GM23338 (cell line): ENCODE results near the gene SHISAL1. TPM values are rescaled to one million over a fixed set of nuclear protein-coding genes. Genes with fewer than 3 reads are reported as not detected.

Experiments used
- ATAC-seq: fragments of 200-7000 bp; cut with Tn5 transposase; 3 replicates; pipeline ENCODE4 v1.9.1; 2020
- DNase-seq: peaks from one replicate; pipeline ENCODE4 v3.0.0-alpha.2; 2015; ENCODE audit warnings: low spot score
- H2AFZ ChIP-seq: fragments of 200-600 bp; sonication (generic); 2 replicates; pipeline ENCODE4 v1.8.0; 2016; ENCODE audit warnings: antibody characterized with exemption, mild to moderate bottlenecking, moderate library complexity
- H3F3A ChIP-seq: fragments of 200-600 bp; sonication (generic); replicated peaks from 2 replicates; pipeline ENCODE4 v1.8.0; 2017; ENCODE audit warnings: antibody characterized with exemption, mixed run types, low read depth
- H3K27ac ChIP-seq: fragments of 200-600 bp; sonication (generic); 2 replicates; pipeline ENCODE4 v1.6.1; 2016; ENCODE audit warnings: low read depth
- H3K27me3 ChIP-seq: fragments of 200-600 bp; sonication (generic); 2 replicates; pipeline ENCODE4 v1.8.0; 2016; ENCODE audit warnings: mild to moderate bottlenecking, mixed run types, moderate library complexity; ENCODE audit not compliant: insufficient read depth
- H3K36me3 ChIP-seq: fragments of 200-600 bp; sonication (generic); 2 replicates; pipeline ENCODE4 v1.8.0; 2016; ENCODE audit warnings: mild to moderate bottlenecking; ENCODE audit not compliant: insufficient read depth
- H3K4me1 ChIP-seq: fragments of 200-600 bp; sonication (generic); 2 replicates; pipeline ENCODE4 v1.8.0; 2016; ENCODE audit warnings: mild to moderate bottlenecking, moderate library complexity; ENCODE audit not compliant: insufficient read depth
- H3K4me2 ChIP-seq: fragments of 200-600 bp; sonication (generic); 2 replicates; pipeline ENCODE4 v1.7.1; 2017; ENCODE audit warnings: mixed run types
- H3K4me3 ChIP-seq: fragments of 200-600 bp; sonication (generic); 2 replicates; pipeline ENCODE4 v1.6.1; 2016; ENCODE audit warnings: mixed run types
- H3K79me2 ChIP-seq: fragments of 200-600 bp; sonication (generic); replicated peaks from 2 replicates; pipeline ENCODE4 v1.8.0; 2017; ENCODE audit warnings: mild to moderate bottlenecking; ENCODE audit not compliant: insufficient read depth
- H3K9me2 ChIP-seq: fragments of 200-600 bp; sonication (generic); 2 replicates; pipeline ENCODE4 v1.8.0; 2017; ENCODE audit not compliant: insufficient read depth
- H4K20me1 ChIP-seq: fragments of 200-600 bp; sonication (generic); replicated peaks from 2 replicates; pipeline ENCODE4 v1.8.0; 2017; ENCODE audit warnings: mild to moderate bottlenecking; ENCODE audit not compliant: insufficient read depth
- H3K27ac Mint-ChIP-seq: 2 replicates; pipeline ENCODE4 v1.8.0; 2020; ENCODE audit warnings: inconsistent platforms, mild to moderate bottlenecking, moderate library complexity, mixed read lengths
- H3K27me3 Mint-ChIP-seq: 3 replicates; pipeline ENCODE4 v1.8.0; 2022; ENCODE audit warnings: low read depth, mild to moderate bottlenecking, moderate library complexity, mixed read lengths, inconsistent platforms; ENCODE audit not compliant: insufficient read depth, poor library complexity
- H3K36me3 Mint-ChIP-seq: 3 replicates; pipeline ENCODE4 v1.8.0; 2021; ENCODE audit warnings: low read depth, mild to moderate bottlenecking, inconsistent platforms, moderate library complexity, mixed read lengths
- H3K4me1 Mint-ChIP-seq: 3 replicates; pipeline ENCODE4 v1.8.0; 2020; ENCODE audit warnings: mild to moderate bottlenecking, inconsistent platforms, mixed read lengths
- H3K4me3 Mint-ChIP-seq: 3 replicates; pipeline ENCODE4 v1.8.0; 2021; ENCODE audit warnings: moderate library complexity, mild to moderate bottlenecking, inconsistent platforms, mixed read lengths
- H3K9me3 Mint-ChIP-seq: 3 replicates; pipeline ENCODE4 v1.8.0; 2020; ENCODE audit warnings: moderate library complexity, mild to moderate bottlenecking, inconsistent platforms, mixed read lengths
- CREB1 ChIP-seq: fragments of 250-450 bp; sonication (Bioruptor Pico); IDR thresholded peaks from 2 replicates; pipeline ENCODE4 v1.5.0; 2020; ENCODE audit warnings: low read depth, mild to moderate bottlenecking, moderate library complexity
- CTCF ChIP-seq, 2 experiments: fragments of 200-600 bp in 1 of 2; sonication (generic) in 1 of 2; conservative IDR thresholded peaks; 2 replicates each; pipeline versions ENCODE4 v1.5.1 to v1.6.1; 2016 to 2017; ENCODE audit warnings: antibody characterized with exemption in 2 of 2, low read depth in 2 of 2, mild to moderate bottlenecking in 2 of 2, moderate library complexity in 1 of 2
- ETS1 ChIP-seq: IDR thresholded peaks from 2 replicates; pipeline ENCODE4 v1.6.1; 2016; ENCODE audit warnings: antibody characterized with exemption
- EZH2 ChIP-seq: fragments of 200-600 bp; sonication (generic); IDR thresholded peaks from one replicate; pipeline ENCODE4 v1.8.0; 2017; ENCODE audit warnings: antibody characterized with exemption, mild to moderate bottlenecking, low read depth; ENCODE audit not compliant: unreplicated experiment
- EZH2phosphoT487 ChIP-seq: fragments of 200-600 bp; sonication (generic); IDR thresholded peaks from one replicate; pipeline ENCODE4 v1.8.1; 2018; ENCODE audit warnings: antibody characterized with exemption; ENCODE audit not compliant: unreplicated experiment
- JUNB ChIP-seq: IDR thresholded peaks from one replicate; pipeline ENCODE4 v1.6.1; 2016; ENCODE audit warnings: antibody characterized with exemption; ENCODE audit not compliant: unreplicated experiment
- NANOG ChIP-seq: IDR thresholded peaks from 2 replicates; pipeline ENCODE4 v1.6.1; 2016; ENCODE audit warnings: antibody characterized with exemption, borderline replicate concordance
- POLR2AphosphoS5 ChIP-seq: IDR thresholded peaks from 2 replicates; pipeline ENCODE4 v1.6.1; 2016; ENCODE audit warnings: antibody characterized with exemption, low read depth
- REST ChIP-seq: IDR thresholded peaks from one replicate; pipeline ENCODE4 v1.6.1; 2018; ENCODE audit warnings: antibody characterized with exemption; ENCODE audit not compliant: unreplicated experiment
- STAT1 ChIP-seq: IDR thresholded peaks from one replicate; pipeline ENCODE4 v1.6.1; 2016; ENCODE audit warnings: antibody characterized with exemption; ENCODE audit not compliant: unreplicated experiment
- ZNF114 ChIP-seq: fragments of 250-450 bp; sonication (Bioruptor Pico); IDR thresholded peaks from 2 replicates; pipeline ENCODE4 v1.5.0; 2020; ENCODE audit warnings: mild to moderate bottlenecking, moderate library complexity
- ZNF331 ChIP-seq: fragments of 250-450 bp; sonication (Bioruptor Pico); IDR thresholded peaks from 2 replicates; pipeline ENCODE4 v1.5.0; 2020; ENCODE audit warnings: low read depth, mild to moderate bottlenecking, moderate library complexity
- ZNF462 ChIP-seq: fragments of 250-450 bp; sonication (Bioruptor Pico); IDR thresholded peaks from 2 replicates; pipeline ENCODE4 v1.5.0; 2020; ENCODE audit warnings: mild to moderate bottlenecking, moderate library complexity
- polyA plus RNA-seq: library from polyadenylated mRNA; unstranded; fragments of >200 nt; fragmentation: Nextera tagmentation; extraction: Ambion mirVana; gene quantifications from 2 replicates; pipeline ENCODE4 v1.2.1, GENCODE V29; 2016
- total RNA-seq: library from RNA; depleted of rRNA; stranded (reverse); fragments of >200 nt; shearing (Covaris generic); gene quantifications from 2 replicates; pipeline ENCODE4 v1.2.3, GENCODE V29; 2014

SHISAL1 gene
- total and polyA plus RNA-seq, 2 experiments from 2014 or later: 0.71 to 3.4 TPM

- H3K9me2 ChIP-seq: no peaks in the 10 kb centered on the region
- H3K27me3 ChIP-seq: no peaks in the 10 kb centered on the region
- Mint-ChIP-seq H3K27ac (no peak overlapping the region), H3K9me3 (no peaks in the 10 kb centered on the region), H3K4me1 (peaks cover 37% of the 10 kb centered on the region), H3K36me3 (no peaks in the 10 kb centered on the region), H3K4me3 (no peak overlapping the region), H3K27me3 (peaks cover 9% of the 10 kb centered on the region)
- H3K4me2 ChIP-seq: no peak overlapping the region
- no peak for DNase-seq
- no peaks in the 10 kb centered on the region for H3F3A ChIP-seq
- peaks cover 10% of the 10 kb centered on the region; the same call in 1 of the 2 replicates for H3K4me1 ChIP-seq
- H4K20me1 ChIP-seq: no peaks in the 10 kb centered on the region
- H3K79me2 ChIP-seq: no peaks in the 10 kb centered on the region
- TF ChIP-seq JUNB: no peak
- TF ChIP-seq CREB1 (CRISPR knock-in tag): no peak
- no peak for TF ChIP-seq EZH2
- TF ChIP-seq ZNF114 (CRISPR knock-in tag): no peak
- no peak for TF ChIP-seq STAT1
- TF ChIP-seq ETS1: no peak
- TF ChIP-seq POLR2AphosphoS5: no peak
- no peak for TF ChIP-seq ZNF462 (CRISPR knock-in tag)
- no peak for TF ChIP-seq EZH2phosphoT487
- no peak for TF ChIP-seq NANOG
- no peak for TF ChIP-seq ZNF331 (CRISPR knock-in tag)
- TF ChIP-seq REST: no peak
- TF ChIP-seq CTCF (conservative IDR thresholded peaks at IDR 0.05; ENCODE audit: low read depth in 2 of 2): no peak
- H2AFZ ChIP-seq: no peak overlapping the region
- no peak overlapping the region for H3K4me3 ChIP-seq
- ATAC-seq: no peak
- no peak overlapping the region for H3K27ac ChIP-seq
- H3K36me3 ChIP-seq: no peaks in the 10 kb centered on the region
Measured at GRCh38 chr22:44287741-44288140, 25.0 kb downstream of the SHISAL1 start.
